ENCODE measurements around the gene MYBPC2.
"Not testable (repeated sequence)": the region's sequence is repeated elsewhere in the genome, so short reads cannot be mapped to it uniquely, and the experiment has no call there.

MYBPC2 gene

DNA sequence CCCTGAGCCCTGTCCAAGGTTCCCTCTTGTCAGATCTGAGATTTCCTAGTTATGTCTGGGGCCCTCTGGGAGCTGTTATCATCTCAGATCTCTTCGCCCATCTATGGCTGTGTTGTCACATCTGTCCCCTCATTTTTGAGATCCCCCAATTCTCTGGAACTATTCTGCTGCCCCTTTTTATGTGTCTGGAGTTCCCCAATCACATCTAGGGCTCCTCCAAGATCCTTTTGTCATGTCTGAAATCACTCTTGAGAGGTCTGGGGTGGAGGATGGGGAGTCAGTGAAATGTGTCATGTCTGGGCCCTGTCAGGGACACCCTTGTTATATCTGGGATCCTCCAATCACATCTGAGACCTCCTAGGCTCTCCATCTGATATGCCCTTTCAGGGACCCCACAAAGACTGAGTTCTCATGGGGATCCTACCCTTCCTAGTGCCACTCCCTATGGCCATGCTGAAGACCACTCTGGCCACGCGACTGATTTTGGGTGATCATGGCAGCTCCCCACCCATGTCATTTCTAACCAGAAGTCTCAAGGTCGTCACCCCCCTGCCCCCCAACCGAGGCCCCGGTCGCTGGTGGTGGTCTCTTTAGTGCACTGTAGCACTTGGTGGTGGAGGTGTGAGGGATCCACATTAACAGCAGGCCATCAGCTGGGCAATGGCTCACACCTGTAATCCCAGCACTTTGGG, 3.8 kb upstream of the MYBPC2 start:
- DNase-seq, result no peak

DNA sequence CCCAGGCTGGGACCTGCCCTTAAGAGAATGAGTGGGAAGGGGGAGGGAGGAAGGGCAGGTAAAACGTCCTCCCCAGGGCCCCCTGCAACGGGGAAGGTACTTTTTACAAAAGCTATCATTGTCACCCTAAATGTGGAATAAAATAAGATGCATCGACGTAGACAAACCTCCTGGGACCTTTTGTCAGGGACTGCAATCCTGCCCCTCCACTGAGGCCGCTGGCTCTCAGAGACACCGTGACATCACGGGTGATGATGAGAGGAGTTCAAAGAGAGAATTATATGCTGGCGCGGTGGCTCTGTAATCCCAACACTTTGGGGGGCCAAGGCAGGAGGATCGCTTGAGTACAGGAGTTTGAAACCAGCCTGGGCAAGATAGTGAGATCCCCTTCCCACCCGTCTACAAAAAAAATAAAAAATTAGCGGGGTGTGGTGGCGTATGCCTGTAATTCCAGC, 1.8 kb upstream of the MYBPC2 start:
- no peak for DNase-seq

DNA sequence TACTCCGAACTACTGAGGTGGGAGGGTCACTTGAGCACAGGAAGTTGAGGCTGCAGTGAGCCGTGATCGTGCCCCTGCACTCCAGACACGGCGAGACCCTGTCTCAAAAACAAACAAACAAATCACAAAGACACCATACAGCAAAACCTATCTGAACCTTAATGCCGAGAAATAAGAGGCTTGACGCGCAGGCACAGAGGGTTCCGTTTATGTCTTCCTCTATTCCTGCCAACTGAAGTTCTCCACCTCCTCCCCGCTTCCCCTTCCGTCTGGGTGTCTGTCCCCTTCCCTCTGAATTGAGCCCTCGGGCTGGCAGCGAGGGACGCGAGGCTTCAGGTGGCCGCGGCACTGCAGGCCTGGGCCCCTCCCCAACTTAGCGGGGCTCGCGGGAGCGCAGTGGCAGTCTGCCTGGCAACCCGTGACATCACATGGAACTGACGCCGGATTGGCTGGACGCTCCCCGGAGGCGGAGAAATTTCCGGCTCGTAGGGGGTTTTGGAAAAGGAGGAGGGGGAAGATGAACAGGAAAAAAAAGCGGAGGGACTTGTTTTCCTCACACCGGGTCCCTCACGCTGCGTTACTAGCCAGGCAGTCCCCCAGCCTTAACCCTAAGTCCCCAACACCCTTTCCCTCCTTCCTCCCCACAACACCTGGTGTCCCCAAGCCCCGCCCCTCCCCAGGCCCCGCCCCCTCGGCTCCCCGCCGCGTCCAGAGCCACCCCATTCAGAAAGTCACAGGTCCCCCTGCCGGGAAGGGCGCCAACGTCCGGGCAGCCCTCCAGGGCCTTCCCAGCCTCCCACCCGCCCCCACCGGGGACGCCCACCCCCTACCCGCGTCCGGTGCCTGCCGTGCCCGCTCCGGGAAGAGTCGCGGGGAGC, 1.1 kb upstream of the MYBPC2 start:
- DNase-seq, result peak; percentile 40

DNA sequence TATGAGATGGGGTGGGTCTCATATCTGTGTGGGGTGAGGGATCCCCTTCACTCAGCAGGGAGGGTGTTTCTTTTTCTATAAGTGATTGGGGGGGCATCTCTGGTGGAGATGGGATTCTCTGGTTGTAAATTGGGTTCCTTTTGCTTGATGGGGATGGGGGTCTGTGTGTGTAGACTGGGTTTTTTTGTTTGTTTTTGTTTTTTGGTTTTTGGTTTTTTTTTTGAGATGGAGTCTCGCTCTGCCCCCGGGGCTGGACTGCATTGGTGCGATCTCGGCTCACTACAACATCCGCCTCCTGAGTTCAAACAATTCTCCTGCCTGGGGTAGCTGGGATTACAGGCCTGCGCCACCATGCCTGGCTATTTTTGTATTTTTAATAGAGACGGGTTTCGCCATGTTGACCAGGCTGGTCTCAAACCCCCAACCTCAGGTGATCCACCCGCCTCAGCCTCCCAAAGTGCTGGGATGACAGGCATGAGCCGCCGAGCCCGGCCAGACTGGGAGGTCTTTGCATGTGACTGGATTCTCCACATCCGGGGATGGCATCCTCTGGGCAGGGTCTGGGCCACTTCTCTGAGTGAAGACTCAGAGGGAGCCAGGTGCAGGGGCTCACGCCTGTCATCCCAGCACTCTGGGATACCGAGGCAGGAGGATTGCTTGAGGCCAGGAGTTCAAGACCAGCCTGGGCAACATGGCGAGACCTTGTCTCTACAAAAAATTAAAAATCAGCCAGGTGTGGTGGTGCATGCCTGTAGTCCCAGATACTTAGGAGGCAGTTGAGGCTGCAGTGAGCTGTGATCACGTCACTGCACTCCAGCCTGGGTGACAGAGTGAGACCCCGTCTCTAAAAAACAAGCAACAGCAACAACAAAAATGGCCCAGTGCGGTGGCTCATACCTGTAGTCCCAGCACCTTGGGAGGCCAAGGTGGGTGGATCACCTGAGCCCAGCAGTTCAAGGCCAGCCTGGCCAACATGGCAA, 799 bp downstream of the MYBPC2 start:
- no peak for DNase-seq

DNA sequence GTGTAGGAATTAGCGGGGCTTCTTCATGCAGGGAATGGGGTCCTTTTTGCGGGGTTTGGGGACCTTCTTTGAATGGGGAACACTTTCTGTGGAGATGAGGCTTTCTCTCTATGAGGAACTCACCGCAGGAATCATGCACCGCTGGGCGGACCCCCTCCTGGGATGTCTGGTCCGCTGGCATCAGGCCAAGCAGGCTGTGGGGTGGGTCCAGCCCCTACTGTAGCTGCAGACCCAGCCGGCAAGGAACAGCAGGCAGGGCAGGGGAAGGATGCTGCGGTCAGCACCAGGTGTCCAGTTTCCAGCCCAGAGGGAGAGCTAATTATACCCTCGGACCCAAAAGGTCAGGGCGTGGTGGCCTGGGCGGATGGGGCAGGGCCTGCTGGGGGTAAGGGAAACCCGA, 1.8 kb downstream of the MYBPC2 start:
- DNase-seq, result no peak

DNA sequence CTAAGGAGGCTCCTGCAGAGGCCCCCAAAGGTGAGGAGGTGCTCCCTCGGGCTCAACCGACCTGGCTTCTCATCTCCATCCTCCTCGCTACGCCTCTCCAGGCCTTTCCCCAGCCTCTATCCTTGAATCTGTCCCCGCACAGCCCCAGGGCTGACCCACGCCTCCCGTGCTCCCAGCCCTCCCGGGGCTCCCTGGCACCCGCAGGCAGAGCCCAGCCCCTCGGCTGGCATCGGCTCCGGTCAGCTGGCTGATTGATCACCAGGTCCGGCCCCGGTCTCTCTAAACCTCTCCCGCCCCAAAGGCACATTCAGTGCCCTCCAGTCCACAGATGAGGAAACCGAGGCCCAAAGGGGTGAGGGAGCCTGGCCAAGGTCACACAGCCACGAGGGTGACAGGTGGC, 2.5 kb downstream of the MYBPC2 start:
- DNase-seq, result no peak

DNA sequence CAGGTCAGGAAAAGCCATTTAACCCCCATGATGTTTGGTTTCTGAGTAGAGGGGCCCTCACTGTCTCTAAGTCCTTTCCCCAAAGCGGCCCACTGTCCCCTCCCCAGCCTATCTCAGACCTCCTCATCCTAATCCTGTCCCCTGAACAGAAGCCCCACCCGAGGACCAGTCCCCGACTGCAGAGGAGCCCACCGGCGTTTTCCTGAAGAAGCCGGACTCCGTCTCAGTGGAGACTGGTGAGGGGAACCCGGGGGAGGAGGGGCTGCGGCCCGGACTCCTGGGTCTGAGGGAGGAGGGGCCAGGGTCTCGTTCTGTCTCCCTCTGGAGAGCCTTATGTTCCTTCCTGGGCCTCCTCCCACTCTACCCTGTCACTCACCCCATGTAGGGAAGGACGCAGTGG, 2.9 kb downstream of the MYBPC2 start:
- no peak for DNase-seq

DNA sequence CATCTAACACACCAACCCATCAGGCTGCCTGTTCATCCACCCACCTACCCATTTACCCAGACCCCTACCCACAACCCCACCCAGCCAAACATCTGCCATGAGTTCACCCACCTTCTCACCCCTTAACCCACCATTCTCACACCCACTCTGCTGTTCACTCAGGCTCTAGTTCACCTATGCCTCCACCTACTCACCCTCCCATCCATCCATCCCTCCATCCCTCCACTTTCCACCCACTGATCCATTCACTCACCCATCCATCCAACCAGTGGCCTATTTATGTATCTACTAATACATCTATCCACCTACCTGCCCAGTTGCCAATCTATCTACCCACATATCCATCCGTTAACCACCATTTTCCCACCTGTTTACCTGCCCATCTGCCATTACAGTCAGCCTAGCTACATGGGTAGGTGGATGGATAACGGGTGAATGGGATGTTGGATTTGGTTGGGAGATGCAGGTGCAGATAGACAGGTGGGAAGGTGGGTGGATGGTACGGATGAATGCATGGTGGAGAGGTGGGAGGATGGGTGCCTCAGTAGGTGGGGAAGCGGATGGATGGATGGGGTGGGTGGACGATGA, 5.3 kb downstream of the MYBPC2 start:
- no peak for DNase-seq

DNA sequence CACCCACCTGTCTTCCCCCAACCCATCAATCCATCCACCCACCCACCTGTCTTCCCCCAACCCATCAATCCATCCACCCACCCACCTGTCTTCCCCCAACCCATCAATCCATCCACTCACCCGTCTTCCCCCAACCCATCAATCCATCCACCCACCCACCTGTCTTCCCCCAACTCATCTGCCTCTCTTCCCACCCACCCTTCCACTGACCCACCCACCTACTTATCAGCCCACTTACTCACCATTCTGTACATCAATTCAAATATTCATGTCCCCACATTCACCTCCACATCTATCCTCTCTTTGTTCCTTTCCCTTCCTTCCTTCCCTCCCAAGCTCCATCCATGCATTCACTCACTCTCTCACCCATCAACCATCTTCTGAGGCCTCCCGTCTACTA, 6.4 kb downstream of the MYBPC2 start:
- DNase-seq, result not testable (repeated sequence)

DNA sequence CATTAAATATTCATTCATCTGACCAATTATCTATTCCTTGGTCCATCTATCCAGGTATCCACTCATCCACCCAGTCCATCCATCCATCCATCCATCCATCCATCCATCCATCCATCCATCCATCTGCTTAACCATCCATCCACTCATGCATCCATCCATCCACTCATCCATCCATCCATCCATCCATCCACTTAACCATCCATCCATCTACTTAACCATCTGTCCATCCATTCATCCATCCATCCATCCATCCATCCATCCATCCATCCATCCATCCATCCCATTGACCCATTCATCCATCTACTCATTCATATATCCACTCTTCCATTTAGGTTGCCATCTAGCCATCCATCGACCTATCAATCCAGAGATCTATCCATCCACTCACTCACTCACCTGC, 11.4 kb downstream of the MYBPC2 start:
- DNase-seq, result no peak

DNA sequence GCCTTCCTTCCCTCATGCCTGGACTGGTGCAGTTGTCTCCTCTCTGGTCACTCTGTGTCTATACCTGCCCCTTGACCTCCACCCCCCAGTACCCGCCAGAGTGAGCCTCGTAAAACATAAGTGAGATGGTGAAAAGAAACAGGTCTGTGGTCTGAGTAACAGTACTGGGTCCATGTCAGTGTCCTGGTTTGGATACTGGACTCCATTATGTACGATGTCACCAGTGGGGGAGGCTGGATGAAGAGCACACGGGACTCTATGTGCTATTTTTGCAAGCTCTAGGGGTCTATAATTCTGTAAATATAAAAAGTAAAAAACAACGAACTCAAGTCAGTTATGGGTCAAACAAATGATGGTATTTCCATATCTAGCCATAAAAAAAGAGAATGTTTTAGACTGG, 14.4 kb downstream of the MYBPC2 start:
- DNase-seq, result no peak

DNA sequence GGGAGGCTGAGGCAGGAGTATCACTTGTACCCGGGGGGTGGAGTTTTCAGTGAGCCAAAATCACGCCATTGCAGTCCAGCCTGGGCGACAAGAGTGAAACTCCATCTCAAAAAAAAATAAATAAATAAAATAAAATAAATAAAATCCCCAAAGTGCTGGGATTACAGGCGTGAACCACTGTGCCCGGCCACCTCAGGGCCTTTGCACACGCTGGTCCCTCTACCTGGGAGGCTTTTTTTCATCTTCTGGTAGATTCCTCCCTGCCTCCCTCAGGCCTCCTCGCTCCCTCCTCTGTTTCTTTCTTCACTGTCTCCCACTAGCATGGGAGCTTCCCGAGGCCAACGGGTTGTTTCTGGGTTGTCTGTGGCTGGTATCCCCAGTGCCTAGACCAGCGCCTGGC, 15.1 kb downstream of the MYBPC2 start:
- no peak for DNase-seq

DNA sequence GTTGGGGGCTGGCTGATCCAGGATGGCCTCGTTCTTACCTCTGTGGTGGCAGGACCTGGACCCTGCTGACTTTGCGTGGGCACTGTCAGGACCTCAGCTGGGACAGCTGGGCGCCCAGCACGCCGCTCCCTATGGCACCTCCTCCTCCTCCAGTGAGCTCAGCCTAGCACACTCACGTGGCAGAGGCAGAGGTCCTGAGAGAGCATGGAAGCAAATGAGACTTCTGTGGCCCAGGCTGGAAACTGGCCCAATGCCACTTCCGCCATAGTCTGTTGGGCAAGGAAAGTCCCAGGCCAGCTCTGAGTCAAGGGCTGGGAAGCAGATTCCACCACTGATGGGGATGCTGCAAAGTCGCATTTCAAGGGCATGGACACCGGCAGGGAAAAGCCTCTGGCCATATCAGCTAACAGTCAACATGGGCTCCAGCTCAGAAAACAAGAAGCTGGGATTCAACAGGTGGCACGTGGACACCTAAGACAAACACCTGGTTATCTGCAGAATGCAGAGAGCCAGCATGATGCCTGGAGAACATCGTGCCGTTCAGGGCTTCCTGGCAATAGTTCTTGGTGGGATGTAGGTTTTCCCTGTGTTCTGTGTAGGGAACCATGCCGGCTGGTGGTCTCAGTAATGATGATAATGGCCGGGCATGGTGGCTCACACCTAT, 16.7 kb downstream of the MYBPC2 start:
- DNase-seq, result no peak

DNA sequence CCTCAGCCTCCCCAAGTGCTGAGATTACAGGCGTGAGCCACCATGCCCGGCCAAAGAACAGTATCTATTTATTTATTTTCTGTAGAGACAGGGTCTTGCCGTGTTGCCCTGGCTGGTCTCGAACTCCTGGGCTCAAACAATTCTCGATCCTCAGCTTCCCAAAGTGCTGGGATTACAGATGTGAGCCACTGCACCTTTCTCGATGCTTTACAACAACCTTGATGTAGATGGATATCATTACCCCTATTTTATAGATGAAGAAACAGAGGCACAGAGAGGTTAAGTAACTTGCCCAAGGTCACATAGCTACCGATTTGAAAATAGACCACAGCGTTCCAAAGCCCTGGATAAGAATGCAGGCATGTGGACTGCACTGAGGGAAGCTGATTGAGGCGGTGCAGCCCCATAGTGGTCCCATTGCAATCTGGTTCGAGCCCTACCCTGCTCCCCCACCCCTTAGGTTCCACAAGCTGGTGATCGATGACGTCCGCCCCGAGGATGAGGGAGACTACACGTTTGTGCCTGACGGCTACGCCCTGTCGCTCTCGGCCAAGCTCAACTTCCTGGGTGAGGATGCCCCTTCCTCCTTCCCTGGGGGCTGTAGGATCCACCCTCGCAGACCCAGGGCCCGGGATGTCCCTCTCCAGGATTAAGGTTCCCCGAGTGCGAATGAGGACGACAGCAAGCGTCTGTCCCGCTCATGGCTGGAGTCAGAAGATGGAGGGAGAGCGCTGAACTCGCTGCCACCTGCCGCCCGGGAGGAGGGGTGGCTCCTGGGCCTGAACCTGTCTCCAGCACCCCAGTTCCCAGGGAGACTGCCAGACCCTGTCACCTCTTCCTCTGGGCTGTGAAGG, 17.9 kb downstream of the MYBPC2 start:
- no peak for DNase-seq

DNA sequence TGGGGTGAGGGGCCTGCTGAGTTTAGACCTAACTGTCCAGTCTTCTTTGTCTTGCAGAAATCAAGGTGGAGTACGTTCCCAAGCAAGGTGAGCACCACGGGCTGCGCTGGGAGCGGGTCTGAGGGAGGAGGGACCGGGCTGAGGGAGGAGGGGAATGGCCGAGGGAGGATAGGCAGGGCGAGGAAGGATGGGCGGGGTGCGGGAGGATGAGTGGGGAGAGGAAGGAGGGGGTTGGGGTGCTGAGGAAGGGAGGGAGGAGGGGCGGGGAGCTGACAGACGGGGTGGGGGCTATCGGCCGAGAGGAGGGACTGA, 18.5 kb downstream of the MYBPC2 start:
- DNase-seq, result no peak

DNA sequence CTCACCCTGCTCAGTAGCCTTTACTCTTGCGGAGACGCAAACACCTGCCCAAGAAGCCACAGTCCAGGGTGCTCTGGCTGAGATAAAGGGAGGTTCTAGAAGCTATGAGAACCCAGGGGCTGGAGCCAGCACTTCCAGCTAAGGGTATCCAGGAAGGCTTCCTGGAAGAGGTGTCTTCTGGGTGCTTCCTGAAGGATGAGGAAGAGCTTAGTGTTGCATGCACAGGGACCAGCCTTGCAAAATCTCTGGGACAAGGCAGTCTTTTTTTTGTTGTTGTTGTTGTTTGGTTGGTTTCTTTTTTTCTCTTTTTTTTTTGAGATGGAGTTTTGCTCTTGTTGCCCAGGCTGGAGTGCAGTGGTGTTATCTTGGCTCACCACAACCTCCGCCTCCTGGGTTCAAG, 20.6 kb downstream of the MYBPC2 start:
- DNase-seq, result no peak

DNA sequence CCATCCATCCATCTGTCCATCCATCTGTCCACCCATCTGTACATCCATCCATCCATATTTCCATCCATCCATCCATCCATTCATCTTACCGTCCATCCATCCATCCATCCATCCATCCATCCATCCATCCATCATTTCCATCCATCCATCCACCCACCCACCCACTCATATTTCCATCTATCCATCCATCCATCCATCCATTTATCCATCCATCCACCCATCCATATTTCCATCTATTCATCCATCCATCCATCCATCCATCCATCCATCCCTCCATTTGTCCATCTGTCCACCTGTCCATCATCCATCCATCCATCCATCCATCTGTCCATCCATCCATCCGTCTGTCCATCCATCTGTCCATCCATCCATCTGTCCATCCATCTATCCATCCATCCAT, 23.3 kb downstream of the MYBPC2 start:
- no peak for DNase-seq

DNA sequence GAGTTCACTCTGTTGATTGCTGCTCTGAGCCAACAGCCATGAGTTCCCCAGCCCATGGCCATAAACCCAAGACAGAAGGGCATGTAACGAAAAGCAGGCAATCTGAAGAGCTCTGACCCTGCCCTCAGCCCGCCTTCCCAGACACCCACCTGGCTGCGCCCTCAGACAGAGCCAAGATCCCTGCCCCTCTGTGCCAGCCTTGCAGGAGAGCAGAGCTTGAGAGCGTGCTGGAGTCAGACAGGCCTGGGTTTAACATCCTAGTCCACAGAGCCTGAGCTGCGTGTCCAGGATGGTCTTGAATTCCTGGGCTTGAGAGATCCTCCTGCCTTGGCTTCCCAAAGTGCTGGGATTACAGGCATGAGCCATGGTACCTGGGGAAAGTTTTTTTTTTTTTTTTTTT, 24.6 kb downstream of the MYBPC2 start:
- DNase-seq, result no peak

DNA sequence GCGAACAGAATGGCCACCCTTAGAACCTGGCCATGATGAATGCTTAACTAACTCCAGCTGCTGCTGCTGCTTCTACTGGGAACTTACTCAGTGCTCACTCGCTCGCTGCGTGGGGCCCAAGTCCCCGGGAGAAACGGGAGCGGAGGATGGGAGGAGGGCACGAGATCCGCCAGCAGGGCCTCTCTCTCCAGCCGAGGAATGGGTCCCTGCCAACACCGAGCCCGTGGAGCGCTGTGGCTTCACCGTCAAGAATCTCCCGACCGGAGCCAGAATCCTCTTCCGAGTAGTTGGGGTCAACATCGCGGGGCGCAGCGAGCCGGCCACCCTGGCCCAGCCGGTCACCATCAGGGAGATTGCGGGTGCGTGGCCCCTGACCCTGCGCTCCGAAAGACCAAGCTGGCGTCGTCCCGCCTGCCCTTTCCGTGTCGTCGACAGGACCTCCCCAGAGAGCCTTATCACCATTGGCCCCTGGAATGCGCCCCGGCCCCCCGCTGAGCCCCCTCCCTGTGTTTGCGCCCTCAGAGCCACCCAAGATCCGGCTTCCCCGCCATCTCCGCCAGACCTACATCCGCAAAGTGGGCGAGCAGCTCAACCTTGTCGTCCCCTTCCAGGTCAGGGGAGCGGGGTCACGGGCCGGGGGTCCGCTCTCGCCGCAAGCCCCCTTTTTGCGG, 25.8 kb downstream of the MYBPC2 start:
- DNase-seq, result no peak

DNA sequence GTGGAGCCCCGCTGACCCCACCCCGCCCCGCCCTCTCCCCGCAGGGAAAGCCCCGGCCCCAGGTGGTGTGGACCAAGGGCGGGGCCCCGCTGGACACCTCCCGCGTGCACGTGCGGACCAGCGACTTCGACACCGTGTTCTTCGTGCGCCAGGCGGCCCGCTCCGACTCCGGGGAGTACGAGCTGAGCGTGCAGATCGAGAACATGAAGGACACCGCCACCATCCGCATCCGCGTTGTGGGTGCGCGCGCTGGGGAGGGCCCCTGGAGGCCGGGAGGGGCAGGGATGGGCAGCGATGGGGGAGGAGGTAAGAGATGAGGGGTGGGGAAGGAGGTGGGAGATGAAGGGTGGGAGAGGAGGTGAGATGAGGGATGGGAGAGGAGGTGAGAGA, 26.4 kb downstream of the MYBPC2 start:
- DNase-seq, result no peak

DNA sequence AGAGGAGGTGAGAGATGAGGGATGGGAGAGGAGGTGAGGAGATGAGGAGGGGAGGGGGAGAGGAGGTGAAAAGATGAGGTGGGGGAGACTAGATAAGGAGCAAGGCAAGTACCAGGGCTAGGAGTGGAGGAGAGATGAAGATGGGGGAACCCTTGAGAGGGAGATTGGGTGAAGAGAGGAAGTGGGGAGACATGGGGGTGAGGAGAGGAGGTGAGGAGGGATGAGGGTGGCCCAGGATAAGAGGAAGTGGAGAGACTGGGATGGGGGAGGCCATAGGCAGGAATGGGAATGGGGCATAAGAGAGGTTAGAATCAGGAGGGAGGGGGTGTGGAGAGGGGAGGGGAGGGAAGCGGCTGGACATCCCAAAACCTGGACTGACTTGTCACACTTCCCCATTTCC, 26.9 kb downstream of the MYBPC2 start:
- no peak for DNase-seq
